T-helper 2 cell treated with Interferon-gamma antibody and Interleukin-4, amounts not matched to agents 100 ng/mL and 5 ng/mL, for 36 hours (primary cell): ENCODE measurements around the gene RPS3. TPM values are rescaled to one million over a fixed set of nuclear protein-coding genes. Genes with fewer than 3 reads are reported as not detected.

Source experiments
- intact Hi-C: fragments of 100-400 bp; cut with micrococcal nuclease; formaldehyde crosslinking; loops from one replicate; pipeline ENCODE4 v1.15.1; 2023
- total RNA-seq: library from RNA; stranded (reverse); gene quantifications from 2 replicates; pipeline ENCODE4 v1.2.3, GENCODE V29; 2022

The RPS3 gene
- total RNA-seq, 1 donor from 2014 or later, result 3,478 TPM

- intact Hi-C loops, result no loop called here
Observed at GRCh38 chr11:75434051-75434450, 34.7 kb downstream of the RPS3 start.

GRCh38 chr11:75434886-75435570 lies 35.7 kb downstream of the RPS3 start:
- intact Hi-C loops, result no loop called here

- intact Hi-C loops, result no loop called here
Observed at GRCh38 chr11:75435571-75435925, 36.2 kb downstream of the RPS3 start.

- intact Hi-C loops, result no loop called here
Observed at GRCh38 chr11:75436806-75437205, 37.5 kb downstream of the RPS3 start.

- intact Hi-C loops, result no loop called here
Observed at GRCh38 chr11:75437966-75438659, 38.8 kb downstream of the RPS3 start.

- intact Hi-C loops, result no loop called here
Observed at GRCh38 chr11:75439026-75439425, 39.7 kb downstream of the RPS3 start.

- intact Hi-C loops, result no loop called here
Observed at GRCh38 chr11:75439495-75440120, 40.3 kb downstream of the RPS3 start.

- intact Hi-C loops, result no loop called here
Observed at GRCh38 chr11:75440960-75441803, 41.9 kb downstream of the RPS3 start.

- intact Hi-C loops, result no loop called here
Observed at GRCh38 chr11:75441804-75442132, 42.5 kb downstream of the RPS3 start.

- intact Hi-C loops, result no loop called here
Observed at GRCh38 chr11:75442161-75442885, 43.0 kb downstream of the RPS3 start.

GRCh38 chr11:75443043-75443442 lies 43.7 kb downstream of the RPS3 start:
- intact Hi-C loops, result no loop called here

GRCh38 chr11:75445315-75445953 lies 46.1 kb downstream of the RPS3 start:
- intact Hi-C loops, result loop anchor here (1.0 to 2.0 kb wide), 2 partner anchors 79 to 87 kb away; partner anchors contain the start of gene GDPD5

- intact Hi-C loops, result no loop called here
Observed at GRCh38 chr11:75447415-75447814, 48.1 kb downstream of the RPS3 start.

- intact Hi-C loops, result no loop called here
Observed at GRCh38 chr11:75449271-75449670, 50.0 kb downstream of the RPS3 start.

GRCh38 chr11:75449776-75450175 lies 50.5 kb downstream of the RPS3 start:
- intact Hi-C loops, result no loop called here

- intact Hi-C loops, result no loop called here
Observed at GRCh38 chr11:75450236-75450635, 50.9 kb downstream of the RPS3 start.

- intact Hi-C loops, result no loop called here
Observed at GRCh38 chr11:75450826-75451821, 51.8 kb downstream of the RPS3 start.

- intact Hi-C loops, result no loop called here
Observed at GRCh38 chr11:75453916-75454655, 54.8 kb downstream of the RPS3 start.

- intact Hi-C loops, result no loop called here
Observed at GRCh38 chr11:75454987-75455386, 55.7 kb downstream of the RPS3 start.
